Bone marrow (tissue), 2 donors: ENCODE measurements around the gene CYP17A1.
"Not testable (repeated sequence)": the region's sequence is repeated elsewhere in the genome, so short reads cannot be mapped to it uniquely, and the experiment has no call there.

ENCODE experiments used
- DNase-seq, 2 donors: peaks; one replicate each; lab custom pipeline; 2025; lab: John Stamatoyannopoulos, UW

Gene CYP17A1

DNA sequence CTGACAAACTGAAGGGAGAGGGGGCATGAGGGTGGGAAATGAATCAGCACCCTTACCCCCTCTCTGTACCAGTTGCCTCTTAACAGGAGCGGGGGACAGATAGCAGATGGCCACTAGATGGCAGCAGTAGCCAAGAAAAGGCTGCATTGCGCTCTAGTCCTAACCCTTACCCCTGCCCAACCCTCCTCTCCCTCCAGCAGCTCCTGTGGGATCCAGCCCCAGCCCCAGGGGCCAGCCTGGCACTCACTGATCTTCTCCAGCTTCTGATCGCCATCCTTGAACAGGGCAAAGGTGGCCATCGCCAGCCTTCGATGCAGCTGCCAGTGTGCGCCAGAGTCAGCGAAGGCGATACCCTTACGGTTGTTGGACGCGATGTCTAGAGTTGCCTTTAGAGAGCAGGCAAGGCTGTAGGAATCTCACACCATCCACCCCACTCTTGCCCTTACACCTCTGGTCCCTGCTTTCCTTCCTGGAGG, 2.2 kb downstream of the CYP17A1 start:
- peak; percentile 33 to 80 for DNase-seq

DNA sequence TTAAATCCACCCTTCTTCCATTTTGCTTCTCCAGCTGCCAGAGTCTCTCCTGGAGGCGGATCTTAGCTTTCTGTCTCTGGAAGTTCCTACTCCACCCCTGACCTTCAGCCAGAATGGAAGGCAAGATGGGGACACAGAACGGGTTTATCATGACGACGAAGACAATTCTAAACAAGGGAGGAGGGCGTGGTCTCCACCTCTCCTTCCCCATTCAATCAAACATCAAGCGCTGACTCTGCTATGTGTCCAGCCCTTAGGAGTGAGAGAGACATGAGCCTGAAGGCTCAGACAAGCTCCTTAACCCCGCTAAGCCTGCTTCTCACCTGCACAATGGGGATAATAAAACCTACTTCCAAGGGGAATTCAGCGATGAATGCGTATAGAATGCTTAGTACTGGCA, 3.1 kb downstream of the CYP17A1 start:
- DNase-seq = no peak

DNA sequence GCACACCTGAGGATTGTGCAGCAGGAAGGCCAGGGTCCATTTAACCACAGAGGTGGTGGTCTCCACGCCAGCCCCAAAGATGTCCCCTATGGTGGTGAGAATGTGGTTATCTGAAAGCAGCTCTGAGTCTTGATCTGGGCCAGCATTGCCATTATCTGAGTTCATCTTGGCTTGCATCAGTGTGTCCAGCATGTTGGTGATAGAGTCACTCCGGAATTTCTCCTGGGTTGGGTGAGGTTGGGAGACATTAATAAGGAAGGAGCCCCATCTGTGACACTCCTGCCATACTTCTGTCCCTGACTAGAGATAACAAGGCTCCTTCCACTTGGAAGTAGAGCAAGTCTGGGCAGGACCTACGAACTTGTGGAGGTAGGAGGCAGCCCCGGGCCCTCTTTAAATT, 4.2 kb downstream of the CYP17A1 start:
- DNase-seq = no peak

DNA sequence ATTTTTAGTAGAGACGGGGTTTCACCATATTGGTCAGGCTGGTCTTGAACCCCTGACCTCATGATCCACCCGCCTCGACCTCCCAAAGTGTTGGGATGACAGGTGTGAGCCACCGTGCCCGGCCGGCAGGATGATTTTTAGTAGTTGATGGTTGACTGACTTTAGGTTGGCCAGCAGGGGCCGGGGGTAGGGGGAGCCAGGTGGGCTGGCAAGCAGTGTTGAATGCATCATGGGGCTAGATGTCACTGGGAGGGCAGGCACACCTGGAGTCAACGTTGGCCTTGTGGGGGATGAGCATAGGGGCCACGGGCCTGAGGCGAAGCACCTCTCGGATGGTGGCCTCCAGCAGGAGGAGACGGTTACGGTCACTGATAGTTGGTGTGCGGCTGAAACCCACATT, 5.0 kb downstream of the CYP17A1 start:
- no peak for DNase-seq

DNA sequence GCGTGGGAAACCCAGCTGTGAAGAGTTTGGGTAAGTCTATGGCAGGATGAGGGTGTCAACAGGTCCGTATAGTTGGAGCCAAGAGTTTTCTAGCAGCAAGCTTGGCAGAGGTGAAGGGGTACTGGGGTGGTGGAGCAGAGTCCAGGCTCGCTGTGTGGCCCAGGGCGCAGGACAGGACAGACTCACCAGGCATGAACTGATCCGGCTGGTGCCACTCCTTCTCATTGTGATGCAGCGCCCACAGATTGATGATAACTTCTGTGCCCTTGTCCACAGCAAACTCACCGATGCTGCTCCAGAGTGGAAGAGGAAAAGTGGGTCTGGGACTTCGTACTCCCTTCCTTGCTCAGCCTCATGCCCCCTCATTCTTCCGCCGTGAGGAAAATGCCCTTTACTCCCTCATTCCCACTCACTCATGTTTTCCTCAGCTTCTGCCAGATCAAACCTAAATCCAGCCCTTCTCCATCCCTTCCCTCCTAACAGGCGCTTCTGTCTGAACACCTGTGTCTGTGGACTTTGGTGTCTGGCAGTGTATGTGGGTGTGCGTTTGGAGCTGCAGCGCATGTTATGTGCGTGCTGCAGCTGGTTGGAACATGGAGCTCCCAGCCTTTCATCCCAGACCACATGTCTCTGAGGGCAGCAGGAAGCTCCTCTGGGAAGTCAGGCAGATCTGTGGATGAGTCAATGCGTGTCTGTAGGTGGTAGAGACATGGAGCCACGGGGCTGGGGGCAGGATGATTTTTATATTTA, 5.7 kb downstream of the CYP17A1 start:
- no peak for DNase-seq

DNA sequence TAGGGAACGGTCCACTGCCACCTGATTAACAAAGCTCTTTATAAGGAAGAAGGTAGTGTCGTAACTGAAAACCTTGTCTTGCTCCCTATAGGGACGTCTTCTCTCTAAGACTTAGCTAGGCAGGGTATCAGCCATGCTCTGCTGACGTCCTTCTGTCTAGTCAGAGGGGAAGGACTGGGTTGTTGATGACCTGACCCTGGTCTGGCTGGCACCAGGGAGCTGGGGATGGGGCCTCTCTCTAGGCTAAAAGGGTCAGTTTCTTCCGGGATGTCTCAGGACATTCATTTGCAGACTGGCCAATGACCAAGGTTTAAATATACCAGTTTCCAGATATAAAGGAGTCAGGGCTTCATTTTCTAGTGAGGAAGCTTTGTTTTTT, 9.6 kb downstream of the CYP17A1 start:
- no peak for DNase-seq

DNA sequence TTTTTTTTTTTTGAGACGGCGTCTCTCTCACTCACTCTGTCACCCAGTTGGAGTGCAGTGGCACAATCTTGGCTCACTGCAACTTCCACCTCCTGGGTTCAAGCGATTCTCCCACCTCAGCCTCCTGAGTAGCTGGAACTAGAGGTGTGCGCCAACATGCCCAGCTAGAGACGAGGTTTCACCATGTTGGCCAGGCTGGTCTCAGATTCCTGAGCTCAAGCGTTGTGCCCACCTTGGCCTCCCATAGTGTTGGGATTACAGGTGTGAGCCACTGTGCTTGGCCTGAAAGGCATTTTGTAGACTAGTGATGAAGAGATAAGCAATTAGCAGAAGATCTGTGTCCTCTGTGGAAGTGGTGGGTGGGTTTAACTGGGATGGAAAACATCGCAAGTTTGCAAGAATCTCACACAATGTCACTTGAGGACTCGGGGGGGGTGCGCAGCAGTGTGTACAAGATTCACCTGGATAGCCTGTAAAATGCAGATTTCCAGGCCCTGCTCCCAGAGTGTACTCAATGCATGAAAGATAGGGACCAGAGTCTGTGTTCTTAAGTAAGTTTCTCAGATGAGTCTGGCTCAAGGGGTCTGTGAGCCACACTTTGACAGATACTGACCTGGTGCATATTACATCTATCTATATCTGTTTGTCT, 10.9 kb downstream of the CYP17A1 start:
- no peak for DNase-seq

DNA sequence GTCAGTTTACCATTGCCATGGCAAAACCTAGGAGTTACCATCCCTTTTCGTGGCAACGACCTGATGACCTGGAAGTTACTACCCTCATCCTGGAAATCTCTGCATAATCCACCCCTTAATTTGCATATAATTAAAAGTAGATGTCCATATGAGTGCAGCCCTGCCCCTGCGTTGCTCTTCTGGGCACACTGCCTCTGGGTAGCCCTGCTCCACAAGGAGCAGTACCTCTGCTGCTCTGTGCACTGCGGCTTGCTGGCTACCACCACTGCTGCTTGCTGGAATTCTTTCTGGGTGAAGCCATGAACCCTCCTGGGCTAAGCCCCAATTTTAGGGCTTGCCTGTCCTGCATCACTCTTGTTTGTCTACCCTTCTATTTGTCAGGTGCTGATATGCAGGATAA, 12.5 kb downstream of the CYP17A1 start:
- DNase-seq = no peak

DNA sequence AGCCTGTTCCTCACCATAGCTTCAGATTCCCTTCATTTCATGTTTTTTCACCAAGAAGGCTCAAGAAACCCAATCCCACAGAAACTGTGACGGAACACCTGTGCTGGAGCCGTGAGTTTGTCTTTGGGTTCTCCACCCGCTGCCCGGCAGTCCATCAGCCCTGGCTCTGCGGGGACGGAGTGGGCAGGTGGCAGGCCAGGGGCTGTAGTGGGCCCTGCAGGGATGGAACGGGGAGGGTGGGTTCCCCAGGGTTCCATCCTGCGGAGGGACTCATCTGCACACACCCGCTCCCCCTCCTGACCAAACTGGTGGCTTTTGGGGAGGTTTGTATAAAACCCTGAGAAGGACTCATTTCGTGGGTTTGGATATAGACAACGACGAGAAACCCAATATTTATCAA, 15.0 kb downstream of the CYP17A1 start:
- no peak for DNase-seq

DNA sequence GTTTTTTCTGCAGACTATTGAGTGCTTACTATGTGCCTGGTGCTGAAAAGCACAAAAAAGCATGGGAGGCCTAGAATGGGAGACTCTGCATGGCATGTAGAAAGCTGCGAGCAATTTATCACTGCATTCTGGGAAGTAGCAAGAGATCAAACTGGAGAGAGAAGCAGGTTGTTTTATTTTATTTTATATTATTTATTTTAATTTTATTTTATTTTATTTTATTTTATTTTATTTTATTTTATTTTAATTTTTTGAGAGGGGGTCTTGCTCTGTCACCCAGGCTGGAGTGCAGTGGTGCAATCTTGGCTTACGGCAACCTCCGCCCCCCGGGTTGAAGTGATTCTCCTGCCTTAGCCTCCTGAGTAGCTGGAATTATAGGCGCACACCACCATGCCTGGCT, 17.2 kb downstream of the CYP17A1 start:
- not testable (repeated sequence) for DNase-seq

DNA sequence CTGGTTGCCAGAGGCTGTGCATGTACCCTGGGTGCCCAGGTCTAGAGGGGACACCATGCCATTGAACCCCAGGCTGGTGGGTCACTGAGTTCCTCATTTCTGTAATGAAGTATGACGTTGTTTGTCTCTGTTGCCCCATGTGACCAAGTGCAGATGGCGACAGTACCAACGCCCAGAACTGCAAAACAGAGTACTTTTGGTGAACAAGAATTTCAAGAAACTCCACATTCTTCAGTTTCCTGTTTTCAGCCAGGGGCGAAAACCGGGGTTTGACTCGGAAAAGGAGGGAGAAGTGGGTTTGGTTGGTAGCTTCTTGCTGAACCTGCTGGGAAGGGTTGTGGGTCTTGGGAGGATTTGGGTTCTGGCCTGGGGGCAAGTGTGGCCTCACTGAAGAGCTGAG, 18.2 kb downstream of the CYP17A1 start:
- peak in 1 of 2 donors; percentile 29 for DNase-seq

DNA sequence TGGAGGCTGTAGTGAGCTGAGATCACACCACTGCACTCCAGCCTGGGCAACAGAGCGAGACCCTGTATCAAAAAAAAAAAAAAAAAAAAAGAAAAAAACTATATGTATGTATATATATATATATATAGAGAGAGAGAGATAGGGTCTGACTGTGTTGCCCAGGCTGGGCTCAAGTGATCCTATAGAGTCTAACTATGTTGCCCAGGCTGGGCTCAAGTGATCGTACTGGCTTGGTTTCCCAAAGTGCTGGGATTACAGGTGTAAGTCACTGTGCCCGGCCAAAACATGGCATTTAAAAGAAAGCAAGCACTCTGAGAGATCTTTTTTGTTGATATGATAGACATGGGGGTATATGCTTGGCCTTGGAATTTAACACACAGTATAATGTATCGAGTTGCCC, 20.0 kb downstream of the CYP17A1 start:
- DNase-seq = no peak

DNA sequence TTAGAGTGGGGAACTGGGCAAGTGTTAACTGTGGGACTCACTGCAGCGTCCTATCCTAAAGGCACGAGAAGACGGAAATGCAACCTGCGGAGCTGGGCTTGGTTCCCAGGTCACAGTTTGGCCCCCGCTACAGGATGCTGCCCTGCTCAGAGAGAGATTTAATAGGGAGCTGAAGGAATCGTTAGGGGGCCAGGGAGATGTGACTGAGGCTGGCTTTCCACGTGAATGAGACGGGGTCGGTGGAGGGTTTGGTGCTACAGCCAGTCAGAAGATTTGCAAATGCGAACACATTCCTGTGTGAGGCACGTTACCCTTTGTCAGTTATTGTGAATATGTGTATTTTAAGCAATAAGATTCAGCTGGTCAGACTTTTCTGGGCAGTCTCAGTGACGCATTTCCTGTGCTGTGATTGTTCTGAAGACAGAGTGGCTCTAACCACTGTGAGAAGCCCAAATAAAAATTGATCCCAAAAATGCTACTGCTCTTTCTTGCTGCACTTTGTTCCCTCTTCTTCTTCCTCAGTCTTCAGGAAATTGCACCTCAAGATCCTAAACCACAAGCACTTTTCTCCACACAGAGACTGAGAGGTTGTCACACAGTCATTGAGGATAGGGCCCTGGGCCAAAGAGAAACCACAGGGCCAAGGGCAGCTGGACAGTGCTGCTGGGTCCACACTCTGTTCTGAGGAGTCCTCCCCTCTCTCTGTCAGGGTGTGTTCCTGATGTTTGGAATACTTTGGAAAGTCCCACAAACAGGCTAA, 21.2 kb downstream of the CYP17A1 start:
- peak in 1 of 2 donors; percentile 17 for DNase-seq

DNA sequence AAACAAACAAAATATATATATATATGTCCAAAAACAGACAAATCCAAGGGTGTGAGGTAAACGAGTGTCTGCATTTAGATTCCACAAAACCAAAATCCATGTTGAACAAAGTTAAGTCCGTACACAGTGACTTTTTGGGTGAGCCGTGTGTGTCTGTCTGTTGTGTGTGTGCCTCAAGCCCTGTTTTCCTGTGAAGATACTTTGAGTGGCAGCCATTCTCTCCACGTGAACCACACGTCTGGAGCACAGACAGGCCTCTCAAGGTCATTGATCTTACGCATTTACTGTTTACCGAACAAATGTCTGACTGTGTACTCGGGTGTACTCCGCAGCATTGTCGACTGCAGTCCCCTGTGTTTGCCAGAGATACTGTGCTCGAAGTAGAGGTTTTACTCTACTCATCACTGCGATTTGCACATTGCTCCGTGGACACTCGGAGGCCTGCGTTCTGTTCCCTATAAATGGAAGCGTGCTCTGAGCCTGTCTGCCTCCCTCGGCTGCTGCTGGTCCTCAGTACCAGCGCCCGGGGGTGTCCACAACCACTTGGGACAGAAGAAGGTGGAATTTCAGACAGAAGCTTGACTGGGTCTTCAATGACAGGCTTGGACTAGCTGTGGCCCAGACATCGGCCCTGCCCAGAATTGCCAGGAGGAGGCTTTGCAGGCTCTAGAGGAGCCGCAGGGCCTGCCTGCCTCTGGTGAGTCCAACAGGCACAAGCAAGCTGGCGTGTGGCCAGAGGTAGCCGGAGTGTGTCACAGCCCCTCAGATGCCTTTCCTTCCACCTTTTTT, 22.1 kb downstream of the CYP17A1 start:
- no peak for DNase-seq

DNA sequence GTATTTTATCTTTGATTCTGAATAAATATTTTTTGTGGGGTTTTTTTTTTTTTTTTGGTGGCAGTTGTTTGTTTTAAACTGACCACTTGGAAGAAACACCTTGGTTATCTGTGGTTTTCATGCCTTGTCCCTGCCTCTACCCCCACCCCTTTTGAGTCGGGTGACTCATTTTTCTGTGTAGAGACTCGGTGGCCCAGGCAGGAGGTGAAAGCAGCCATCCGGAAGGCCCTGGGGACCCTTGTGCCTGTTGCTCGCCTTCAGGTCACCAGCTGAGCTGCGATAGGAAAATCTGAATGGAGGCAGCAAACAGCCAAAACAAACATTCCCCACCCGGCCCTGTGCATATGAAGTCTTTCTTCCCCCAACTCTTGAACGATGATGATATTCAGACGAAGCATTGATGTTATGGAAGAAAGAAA, 22.8 kb downstream of the CYP17A1 start:
- no peak for DNase-seq

DNA sequence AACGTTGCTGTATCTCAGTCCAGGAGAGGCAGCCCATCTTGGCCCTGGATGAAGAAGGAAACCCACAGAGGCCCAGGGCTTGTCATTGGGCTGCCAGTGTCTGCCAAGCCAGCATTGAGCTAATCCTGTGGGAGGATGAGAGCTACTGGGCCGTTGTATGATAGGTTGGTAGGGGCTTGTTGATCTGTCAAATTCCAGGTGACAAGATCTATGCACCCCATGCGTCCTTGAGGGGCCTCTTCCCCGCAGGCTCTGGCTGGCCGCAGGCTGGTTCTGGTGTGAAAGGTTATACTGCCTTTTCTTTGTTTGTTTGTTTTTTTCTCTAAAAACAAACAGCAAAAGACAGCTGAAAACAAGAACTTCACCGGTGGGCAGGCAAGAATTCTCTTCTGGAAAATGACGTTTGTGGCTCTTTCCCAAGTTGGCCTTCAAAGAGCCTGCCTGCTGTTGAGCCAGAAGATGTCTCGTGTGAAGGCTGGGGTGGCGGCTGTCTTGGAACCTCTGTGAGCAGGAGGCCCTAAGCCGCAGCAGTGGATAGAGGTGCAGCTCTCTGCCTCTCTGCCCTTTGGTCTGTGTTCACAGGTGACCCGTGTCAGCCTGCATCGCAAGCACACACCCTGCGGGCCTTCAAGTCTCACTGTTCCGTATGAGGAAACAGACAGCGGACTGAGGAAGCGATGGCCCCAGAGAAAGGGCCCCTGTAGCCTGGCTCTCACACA, 23.3 kb downstream of the CYP17A1 start:
- DNase-seq = no peak

DNA sequence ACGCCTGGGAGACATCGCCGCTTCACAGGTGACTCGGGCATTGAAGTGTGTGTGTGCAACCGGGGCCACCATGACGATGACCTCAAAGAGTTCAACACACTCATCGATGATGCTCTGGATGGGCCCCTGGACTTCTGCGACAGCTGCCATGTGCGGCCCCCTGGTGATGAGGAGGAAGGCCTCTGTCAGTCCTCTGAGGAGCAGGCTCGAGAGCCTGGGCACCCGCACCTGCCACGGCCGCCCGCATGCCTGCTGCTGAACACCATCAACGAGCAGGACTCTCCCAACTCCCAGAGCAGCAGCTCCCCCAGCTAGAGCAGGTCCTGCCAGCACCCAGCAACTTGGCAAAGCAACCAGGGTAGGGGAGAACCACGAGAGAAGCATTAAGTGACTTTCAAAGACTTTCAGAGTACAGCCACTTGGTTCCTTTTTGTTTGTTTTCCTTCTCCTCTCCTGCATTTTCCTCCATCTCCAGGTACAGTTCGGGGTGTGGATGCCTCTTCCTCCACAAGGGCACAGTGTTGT, 24.1 kb downstream of the CYP17A1 start:
- no peak for DNase-seq

DNA sequence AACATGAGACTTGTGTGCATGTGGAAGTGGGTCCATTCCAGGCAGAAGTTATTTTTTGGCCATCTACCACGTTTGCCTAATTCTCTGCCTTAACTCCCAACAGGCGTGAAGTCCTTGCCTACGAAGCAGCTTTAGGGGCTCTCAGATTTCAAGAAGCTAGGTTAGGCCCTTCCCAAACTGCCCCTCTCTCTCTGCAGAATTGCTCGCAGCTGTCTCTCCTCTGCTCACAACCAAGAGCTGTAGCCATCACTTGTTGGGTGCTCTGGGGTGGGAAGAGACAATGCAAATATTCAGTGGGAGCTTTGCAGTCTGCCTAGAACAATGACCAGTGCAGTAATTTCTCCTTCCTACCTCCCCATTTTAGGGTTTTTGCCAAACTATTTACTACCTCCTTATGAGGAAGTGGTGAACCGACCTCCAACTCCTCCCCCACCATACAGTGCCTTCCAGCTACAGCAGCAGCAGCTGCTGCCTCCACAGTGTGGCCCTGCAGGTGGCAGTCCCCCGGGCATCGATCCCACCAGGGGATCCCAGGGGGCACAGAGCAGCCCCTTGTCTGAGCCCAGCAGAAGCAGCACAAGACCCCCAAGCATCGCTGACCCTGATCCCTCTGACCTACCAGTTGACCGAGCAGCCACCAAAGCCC, 24.9 kb downstream of the CYP17A1 start:
- DNase-seq = peak in 1 of 2 donors; percentile 65

DNA sequence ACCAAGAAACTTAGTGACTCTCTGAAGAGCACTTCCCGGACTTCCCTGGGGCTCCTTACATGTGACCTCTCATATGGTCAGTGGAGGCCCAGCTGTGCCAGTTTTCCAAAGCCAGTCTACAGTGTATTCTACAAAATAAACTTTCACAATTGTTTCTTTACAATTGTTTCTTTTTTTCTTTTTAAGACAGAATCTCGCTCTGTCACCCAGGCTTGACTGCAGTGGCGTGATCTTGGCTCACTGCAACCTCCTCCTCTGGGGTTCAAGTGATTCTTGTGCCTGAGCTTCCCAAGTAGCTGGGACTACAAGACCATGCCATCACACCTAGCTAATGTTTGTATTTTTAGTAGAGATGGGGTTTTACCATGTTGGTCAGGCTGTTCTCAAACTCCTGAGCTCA, 25.9 kb downstream of the CYP17A1 start:
- DNase-seq = no peak

DNA sequence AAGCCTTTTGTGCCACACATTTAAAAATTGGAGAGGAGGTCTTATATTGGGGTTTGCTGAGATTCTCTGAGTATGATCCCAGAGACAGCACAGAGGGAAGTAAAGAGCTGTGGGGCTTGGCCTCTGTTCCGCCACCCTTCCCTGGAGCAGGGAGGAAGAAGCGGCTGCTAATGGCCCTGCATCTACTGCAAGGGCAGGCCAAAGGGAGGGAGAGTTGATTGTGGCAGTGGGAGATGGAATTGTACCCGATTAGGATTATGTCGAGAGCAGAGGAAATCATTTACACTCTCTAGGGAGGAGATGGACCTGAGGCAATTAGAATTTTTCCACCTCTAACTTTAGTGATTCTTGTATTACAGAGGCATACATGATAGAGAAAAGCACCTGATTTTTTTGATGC, 28.8 kb downstream of the CYP17A1 start:
- DNase-seq = no peak
